HepG2 (cell line): ENCODE data around the gene TNS4. TPM values are rescaled to one million over a fixed set of nuclear protein-coding genes. Genes with fewer than 3 reads are reported as not detected.

ENCODE experiments used
- ATM ChIP-seq: fragments of 450-650 bp; IDR thresholded peaks from 2 replicates; pipeline ENCODE4 v1.7.1; 2017; ENCODE audit warnings: mild to moderate bottlenecking, borderline replicate concordance
- CREM ChIP-seq, 2 experiments: sonication (generic) in 1 of 2; formaldehyde crosslinking in 1 of 2; IDR thresholded peaks; 2 replicates each; pipeline versions ENCODE4 v1.4.0 to v1.6.1; 2016 to 2020; ENCODE audit warnings: antibody characterized with exemption in 1 of 2, mild to moderate bottlenecking in 1 of 2, missing genetic modification reagents in 1 of 2
- FOXM1 ChIP-seq: sonication (generic); formaldehyde crosslinking; IDR thresholded peaks from 2 replicates; pipeline ENCODE4 v1.5.0; 2020; ENCODE audit warnings: missing genetic modification reagents
- GABPA ChIP-seq, 2 experiments: IDR thresholded peaks; 2 replicates each; pipeline ENCODE4 v1.6.1; 2011 to 2016; ENCODE audit warnings: low read depth in 2 of 2, low read length in 1 of 2, missing biosample characterization in 1 of 2, missing genetic modification characterization in 1 of 2
- KLF9 ChIP-seq: IDR thresholded peaks from 2 replicates; pipeline ENCODE4 v1.6.1; 2016; ENCODE audit warnings: low read depth
- NFRKB ChIP-seq: fragments of 450-650 bp; IDR thresholded peaks from 2 replicates; pipeline ENCODE4 v1.6.1; 2017
- NONO ChIP-seq, 2 experiments: fragments of 450-650 bp in 1 of 2; sonication (generic) in 1 of 2; formaldehyde crosslinking in 1 of 2; IDR thresholded peaks in 1 of 2; conservative IDR thresholded peaks in 1 of 2; 2 replicates each; pipeline versions ENCODE4 v1.6.1 to v1.8.0; 2017 to 2022; ENCODE audit warnings: mild to moderate bottlenecking in 1 of 2, missing genetic modification reagents in 1 of 2, moderate library complexity in 1 of 2
- NR2F1 ChIP-seq, 2 experiments: fragments of 450-650 bp in 1 of 2; formaldehyde crosslinking in 1 of 2; IDR thresholded peaks; 2 replicates each; pipeline versions ENCODE4 v1.5.0 to v1.6.1; 2016 to 2020; ENCODE audit warnings: mild to moderate bottlenecking in 1 of 2, missing compliant biosample characterization in 1 of 2, missing genetic modification reagents in 1 of 2, moderate library complexity in 1 of 2
- PBX2 ChIP-seq: IDR thresholded peaks from 2 replicates; pipeline ENCODE4 v1.6.1; 2016; ENCODE audit warnings: control low read depth
- POGK ChIP-seq: sonication (generic); formaldehyde crosslinking; conservative IDR thresholded peaks from 2 replicates; pipeline ENCODE4 v1.8.0; 2022; ENCODE audit warnings: mild to moderate bottlenecking, moderate library complexity, missing genetic modification reagents
- POLR2AphosphoS5 ChIP-seq: IDR thresholded peaks from 2 replicates; pipeline ENCODE4 v1.6.1; 2012; ENCODE audit warnings: low read depth, low read length
- RXRB ChIP-seq: IDR thresholded peaks from 2 replicates; pipeline ENCODE4 v1.6.1; 2016; ENCODE audit warnings: borderline replicate concordance, missing genetic modification reagents, missing compliant biosample characterization
- THRA ChIP-seq: sonication (generic); formaldehyde crosslinking; IDR thresholded peaks from 2 replicates; pipeline ENCODE4 v1.4.0; 2020; ENCODE audit warnings: missing genetic modification reagents, borderline replicate concordance
- ZNF142 ChIP-seq: sonication (generic); formaldehyde crosslinking; IDR thresholded peaks from 2 replicates; pipeline ENCODE4 v1.4.0; 2020; ENCODE audit warnings: missing genetic modification reagents
- ZNF3 ChIP-seq: IDR thresholded peaks from 2 replicates; pipeline ENCODE4 v1.7.0; 2017; ENCODE audit warnings: inconsistent platforms
- ZNF605 ChIP-seq: sonication (generic); formaldehyde crosslinking; IDR thresholded peaks from 2 replicates; pipeline ENCODE4 v1.8.0; 2022; ENCODE audit warnings: mild to moderate bottlenecking, missing genetic modification reagents
- ZSCAN5A ChIP-seq: sonication (generic); formaldehyde crosslinking; IDR thresholded peaks from 2 replicates; pipeline ENCODE4 v1.8.0; 2022; ENCODE audit warnings: mild to moderate bottlenecking, missing genetic modification reagents, borderline replicate concordance
- polyA plus RNA-seq, 8 experiments: library from polyadenylated mRNA; depleted of rRNA in 3 of 8; stranded (reverse) in 7 of 8; unstranded in 1 of 8; fragments of >200 nt; fragmentation: Illumina TruSeq in 4 of 8; extraction: Trizol in 4 of 8; gene quantifications; 2 replicates each; pipeline versions ENCODE4 v1.2.1 to v1.2.3, GENCODE V29; 2011 to 2016; ENCODE audit warnings: low read depth in 4 of 8, missing spikeins in 1 of 8, mixed read lengths in 1 of 8; ENCODE audit not compliant: insufficient read depth in 1 of 8
- total RNA-seq, 5 experiments: library from RNA; depleted of rRNA; stranded (reverse); fragments of >200 nt; fragmentation: Illumina TruSeq; extraction: Trizol; gene quantifications; 2 replicates each; pipeline ENCODE4 v1.2.3, GENCODE V29; 2016; ENCODE audit warnings: low read depth in 1 of 5

Gene TNS4
- total and polyA plus RNA-seq, 2 of the 13 experiments (the other 11 are each of a cell fraction or from before 2014, with no cell fraction given), result 0.58 to 2.1 TPM

GRCh38 chr17:40499551-40500189 lies 1.8 kb downstream of the TNS4 start (continued):
- TF ChIP-seq ZSCAN5A (no peak), CREM (IDR thresholded peaks at IDR 0.05) (no peak), CREM (CRISPR knock-in tag; IDR thresholded peaks at IDR 0.05) (no peak), GABPA (IDR thresholded peaks at IDR 0.05; ENCODE audit: low read depth, low read length) (no peak), GABPA (CRISPR knock-in tag; IDR thresholded peaks at IDR 0.05; ENCODE audit: low read depth) (no peak), KLF9 (CRISPR knock-in tag) (no peak), POGK (CRISPR knock-in tag) (no peak), ZNF3 (peak; percentile 71; the same call in 1 of the 2 replicates), THRA (CRISPR knock-in tag) (peak; percentile 95; the same call in 1 of the 2 replicates), FOXM1 (no peak), ZNF605 (CRISPR knock-in tag) (0 out of 2 replicates have a peak, but pooled peaks have one; percentile 0), NONO (IDR thresholded peaks at IDR 0.05) (no peak), NONO (CRISPR knock-in tag; conservative IDR thresholded peaks at IDR 0.05) (no peak), NR2F1 (CRISPR knock-in tag; IDR thresholded peaks at IDR 0.05) (no peak), ATM (no peak), PBX2 (CRISPR knock-in tag) (no peak), RXRB (CRISPR knock-in tag) (peak; percentile 88), NFRKB (no peak), POLR2AphosphoS5 (no peak), ZNF142 (CRISPR knock-in tag) (no peak)
